Right renal cortex interstitium (tissue), 3 donors: ENCODE measurements around the gene PFDN2. TPM values are rescaled to one million over a fixed set of nuclear protein-coding genes. Genes with fewer than 3 reads are reported as not detected.

ENCODE experiments used
- DNase-seq, 3 donors: peaks; one replicate each; pipeline ENCODE4 v3.0.0-alpha.2; 2013; ENCODE audit warnings: low read depth in 3 of 3, low spot score in 2 of 3
- polyA plus RNA-seq, 3 donors: library from polyadenylated mRNA; unstranded; fragments of 120-200 nt; gene quantifications; one replicate each; pipeline ENCODE4 v1.2.1, GENCODE V29; 2013; ENCODE audit not compliant: insufficient read length in 3 of 3

Gene PFDN2
- polyA plus RNA-seq, 3 donors, result 79.7 to 87.7 (median 84.3) TPM

DNA sequence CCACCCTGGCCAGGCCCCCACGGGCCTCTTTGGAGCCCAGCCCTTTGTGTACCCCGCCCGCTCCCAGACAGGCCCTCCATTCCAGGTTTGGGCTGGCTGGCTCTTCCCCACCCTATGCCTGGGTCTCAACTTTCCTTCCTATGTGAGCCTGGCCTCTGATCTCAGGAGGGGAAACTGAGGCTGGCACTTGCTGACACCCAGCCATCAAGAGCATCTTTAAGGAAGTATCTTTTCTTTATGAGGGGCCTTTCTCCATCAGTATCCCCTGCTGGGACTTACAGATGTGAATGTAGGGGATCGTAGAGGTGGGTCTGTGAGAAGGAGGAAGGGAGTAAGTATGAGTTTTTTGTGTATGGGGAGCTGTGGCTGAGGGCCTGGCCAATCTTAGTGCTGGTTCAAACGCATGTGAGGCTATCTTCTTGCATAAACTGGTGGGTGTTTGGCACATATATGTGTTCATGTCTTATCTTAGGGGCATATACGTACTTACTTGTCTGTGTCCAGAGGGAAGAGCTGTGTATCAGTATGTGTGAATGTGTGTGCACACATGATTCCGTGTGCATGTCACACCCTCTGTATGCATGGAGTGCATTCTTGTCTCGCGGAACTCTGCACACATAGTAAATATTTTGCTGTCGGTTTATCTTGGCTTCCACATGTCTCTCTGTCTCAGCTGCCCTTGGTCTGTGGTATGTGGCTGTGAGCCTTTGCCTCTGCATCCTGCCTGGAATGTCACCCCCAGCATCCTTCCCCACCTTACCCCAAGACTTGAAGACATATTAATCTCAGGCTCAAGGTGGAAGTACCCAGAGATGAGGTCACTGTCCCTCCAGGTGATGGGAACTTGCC lies 33.9 kb downstream of the PFDN2 start:
- no peak for DNase-seq

DNA sequence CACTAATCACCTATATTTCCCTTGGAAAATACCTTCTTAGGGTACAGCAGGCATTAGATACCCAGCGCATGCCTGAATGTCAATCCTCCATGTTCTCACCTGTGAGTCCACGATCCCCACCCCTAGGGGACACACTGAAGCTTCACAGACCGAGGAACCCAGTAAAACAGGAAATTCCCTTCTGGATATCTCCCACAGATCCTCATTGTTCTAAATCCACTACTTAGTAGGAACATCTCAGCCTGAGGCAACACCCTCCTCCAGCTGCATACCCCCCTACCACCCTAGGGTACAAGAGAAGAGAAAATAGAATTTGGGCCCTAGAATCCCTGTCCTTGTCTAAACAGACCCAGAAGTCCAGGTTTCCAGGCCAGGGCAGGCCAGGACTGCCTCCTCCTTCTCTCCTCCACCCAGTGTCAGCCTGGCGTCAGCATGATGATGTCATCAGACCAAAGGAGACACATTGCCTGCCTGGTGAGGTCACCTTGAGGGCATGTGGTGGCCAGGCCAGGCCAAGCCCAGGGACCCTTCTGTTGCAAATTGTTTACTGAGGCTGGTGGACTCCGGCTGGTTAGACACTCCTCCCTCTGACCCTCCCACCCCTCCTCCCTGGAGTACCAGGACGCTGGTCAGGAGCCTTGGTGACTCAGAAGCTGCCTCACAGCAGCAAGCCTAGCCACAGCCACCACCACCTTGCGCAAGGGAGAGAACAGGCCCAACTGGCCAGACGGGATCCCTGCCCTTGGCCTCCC lies 34.7 kb downstream of the PFDN2 start:
- no peak for DNase-seq

- DNase-seq, result no peak
These were observed 35.4 kb downstream of the PFDN2 start for GRCh38 chr1:161082483-161082882.

GRCh38 chr1:161081519-161081918 lies 36.3 kb downstream of the PFDN2 start:
- DNase-seq, result no peak

GRCh38 chr1:161080441-161081405 lies 37.1 kb downstream of the PFDN2 start:
- DNase-seq, result no peak

GRCh38 chr1:161079436-161080110 lies 38.3 kb downstream of the PFDN2 start:
- DNase-seq, result no peak

- DNase-seq, result no peak
These were observed 40.4 kb downstream of the PFDN2 start for GRCh38 chr1:161077426-161077825.

- DNase-seq, result no peak
These were observed 41.4 kb downstream of the PFDN2 start for GRCh38 chr1:161076410-161076809.

DNA sequence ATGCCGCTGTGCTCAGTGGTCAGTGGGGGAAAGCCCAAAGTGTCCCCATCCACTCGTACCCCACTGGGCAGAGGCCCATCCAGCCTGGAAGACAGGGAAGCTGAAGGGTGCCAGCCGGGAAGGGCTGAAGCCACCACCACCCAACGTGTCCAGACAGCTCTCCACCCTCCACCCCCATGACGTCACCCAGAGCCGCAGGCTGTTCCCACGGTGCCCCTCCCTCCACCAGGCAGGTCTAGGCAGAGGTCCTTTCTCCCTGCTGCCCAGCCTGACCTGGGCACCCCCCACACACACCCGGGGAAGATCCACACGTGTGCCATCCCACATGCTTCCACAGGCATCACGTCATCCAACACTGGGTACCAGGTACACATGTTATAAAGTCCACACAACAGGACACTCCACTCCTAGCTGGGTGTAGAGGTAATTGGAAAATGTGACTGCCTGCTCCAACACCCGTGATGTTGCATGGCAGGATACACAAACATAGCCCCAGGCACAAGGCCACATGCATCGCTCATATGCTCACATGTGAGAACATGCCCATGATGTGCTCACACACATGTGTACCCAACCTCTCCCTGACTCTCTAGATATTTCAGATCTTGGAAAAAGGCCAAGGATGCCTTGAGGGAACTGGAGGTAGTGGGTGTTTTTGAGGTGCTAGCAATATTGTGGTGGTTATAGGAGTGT lies 43.0 kb downstream of the PFDN2 start:
- no peak for DNase-seq

GRCh38 chr1:161073474-161074121 lies 44.2 kb downstream of the PFDN2 start:
- no peak for DNase-seq

DNA sequence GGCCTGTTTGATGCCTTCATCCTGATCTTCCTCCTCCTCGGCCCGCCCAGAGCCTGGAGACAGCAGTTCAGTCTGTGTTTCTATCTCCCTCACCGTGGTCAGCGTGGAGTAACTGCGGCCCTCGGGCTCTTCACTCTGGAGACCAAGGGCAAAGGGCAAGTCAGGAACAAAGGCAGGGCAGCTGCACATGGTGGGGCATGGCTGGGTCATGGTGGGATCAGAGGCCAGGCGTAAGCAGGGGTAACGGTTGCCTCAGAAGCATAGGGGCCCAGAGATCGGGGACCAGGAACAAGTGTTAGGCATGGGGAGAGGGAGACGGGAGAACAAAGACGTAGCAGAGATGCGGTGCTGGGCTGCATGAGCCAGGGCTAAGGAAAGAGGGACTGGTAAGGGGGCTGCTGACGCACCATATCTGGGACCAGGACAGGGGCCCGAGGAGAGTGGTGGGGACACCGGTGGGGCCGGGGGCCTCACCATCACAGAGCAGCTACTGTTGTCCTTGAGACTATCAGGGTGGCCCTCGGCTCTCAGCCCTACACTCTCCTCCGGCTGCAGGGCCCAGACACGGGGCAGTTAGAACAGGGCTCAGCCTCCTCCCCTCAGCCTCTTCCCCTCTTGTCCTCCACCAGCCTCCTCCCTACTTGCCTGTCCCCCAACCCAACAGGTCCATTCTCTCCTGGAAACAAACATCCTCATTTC lies 44.9 kb downstream of the PFDN2 start:
- DNase-seq, result no peak

DNA sequence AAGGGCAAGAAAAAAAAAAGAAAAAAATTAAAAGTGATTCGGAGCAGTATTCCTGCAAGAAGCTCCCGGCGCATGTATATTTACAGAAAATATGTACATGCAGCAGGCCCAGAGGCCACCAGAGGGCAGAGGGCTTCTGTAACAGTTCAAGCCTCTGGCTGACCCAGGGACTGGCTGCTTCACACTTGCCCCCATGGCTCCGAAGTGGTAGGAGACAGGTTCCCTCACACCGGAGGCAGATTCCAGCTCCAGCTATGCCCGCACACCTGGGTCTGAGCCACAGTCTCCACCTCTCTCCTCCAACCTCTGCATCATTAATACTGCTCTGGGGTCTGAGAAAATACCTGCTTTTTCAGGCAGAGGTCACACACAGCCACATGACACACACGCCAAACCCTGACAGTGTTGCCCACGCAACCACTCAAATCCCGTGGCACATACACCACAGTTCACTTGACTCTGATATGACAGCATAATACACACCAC lies 45.9 kb downstream of the PFDN2 start:
- no peak for DNase-seq

- DNase-seq, result no peak
These were observed 47.1 kb downstream of the PFDN2 start for GRCh38 chr1:161070761-161071160.

- DNase-seq, result no peak
These were observed 48.0 kb downstream of the PFDN2 start, which contains the start of gene ARHGAP30 for GRCh38 chr1:161069731-161070270. TSS of gene ARHGAP30 (minus strand) at chr1:161069891. CDS start at chr1:161069624, 267 bp downstream.

DNA sequence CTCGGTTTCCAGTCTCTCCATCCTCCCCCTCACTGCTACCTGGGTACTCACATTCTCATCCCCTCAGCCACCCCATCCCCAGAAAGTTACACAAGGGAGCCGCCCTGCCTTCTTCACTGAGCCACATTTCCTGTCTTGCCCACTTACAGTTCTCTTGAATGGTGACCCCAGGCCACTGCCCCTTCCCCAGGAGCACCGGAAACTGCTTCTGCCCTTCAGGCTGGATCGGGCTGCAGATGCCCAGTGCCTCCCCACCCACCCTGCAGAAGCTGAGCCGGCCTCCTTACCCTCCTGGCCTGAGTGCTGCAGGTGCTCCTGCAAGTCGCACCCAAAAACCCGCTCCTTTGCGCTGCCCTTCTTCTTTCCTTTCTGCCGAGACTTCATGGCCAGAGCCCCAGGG lies 48.6 kb downstream of the PFDN2 start:
- no peak for DNase-seq

DNA sequence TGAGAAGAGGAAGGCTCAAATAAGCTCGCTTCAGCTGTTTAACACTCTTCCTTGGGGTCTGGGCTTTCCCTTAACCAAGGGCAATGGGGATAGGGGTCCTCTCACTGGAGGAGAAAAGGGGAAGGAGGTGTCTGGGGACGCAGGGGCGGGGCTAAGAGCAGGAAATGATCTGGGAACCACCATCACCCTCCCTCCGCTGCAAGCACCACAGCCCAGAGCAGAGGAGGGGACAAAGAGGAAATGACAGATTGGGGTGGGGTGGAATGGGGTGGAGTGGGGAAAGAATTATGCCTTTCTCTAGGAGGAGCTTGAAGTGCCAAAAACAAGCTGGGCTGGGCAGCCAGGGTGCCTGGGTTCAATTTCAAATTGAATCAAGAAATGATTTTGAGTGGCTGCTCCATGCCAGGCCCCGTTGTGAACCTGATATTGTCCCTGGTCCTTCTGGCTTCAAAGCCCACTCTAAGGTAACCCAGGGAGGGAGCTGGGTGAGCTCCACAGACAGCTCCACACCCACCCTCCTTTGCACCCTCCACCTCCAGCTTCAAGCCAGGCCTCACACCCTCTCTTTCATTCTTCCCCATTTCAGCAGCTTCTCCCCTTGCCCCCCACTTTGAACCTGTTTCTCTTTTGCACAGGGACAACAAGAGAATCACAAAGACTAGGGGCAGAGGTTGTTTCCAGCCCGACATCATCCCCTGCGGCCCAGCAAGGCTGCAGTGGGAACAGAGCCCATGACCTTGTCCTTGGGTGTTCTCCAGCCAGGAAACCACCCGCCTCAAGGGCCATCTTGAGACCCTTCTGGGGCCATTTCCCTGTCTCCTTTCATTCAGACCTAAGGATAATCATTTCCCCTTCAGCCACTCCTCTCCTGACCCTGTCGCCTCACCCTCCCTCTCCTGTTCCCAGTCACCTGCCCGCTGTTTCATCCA lies 49.3 kb downstream of the PFDN2 start:
- no peak for DNase-seq

DNA sequence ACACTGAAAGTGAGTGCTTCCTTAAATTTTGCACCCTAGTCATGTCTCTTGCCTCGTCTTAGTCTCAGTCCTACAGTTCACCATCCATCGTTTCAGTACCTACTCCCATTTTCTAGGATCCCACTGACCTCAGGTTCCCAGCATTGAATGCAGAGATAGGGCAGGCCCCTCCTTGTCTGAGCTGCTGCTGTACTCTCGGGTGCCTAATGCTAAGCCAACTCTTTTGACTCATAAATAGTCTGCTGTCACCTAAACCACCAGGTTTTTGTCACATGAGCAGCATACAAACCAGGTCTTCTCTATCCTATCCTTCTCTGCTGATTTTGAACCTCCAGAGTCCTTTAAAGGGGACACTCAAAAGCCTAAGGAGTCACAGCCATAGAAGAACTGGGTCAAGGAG lies 51.1 kb downstream of the PFDN2 start:
- DNase-seq, result no peak
